ENCODE results near the gene SETD1A. TPM values are rescaled to one million over a fixed set of nuclear protein-coding genes. Genes with fewer than 3 reads are reported as not detected.

The SETD1A gene
- total and polyA plus RNA-seq, 9 of the 15 experiments (the other 6 are each of a cell fraction or from before 2014, with no cell fraction given), result 0.08 to 36.0 (median 4.2) TPM

- TF ChIP-seq ZNF639 (CRISPR knock-in tag; conservative IDR thresholded peaks at IDR 0.05 in 1 of 2, IDR thresholded peaks at IDR 0.05 in 1 of 2) (no peak), ZNF175 (CRISPR knock-in tag; IDR thresholded peaks at IDR 0.05; ENCODE audit: low read depth) (no peak), POLR2G (IDR thresholded peaks at IDR 0.05; ENCODE audit: low read depth, low read length) (peak; percentile 61), ZNF12 (CRISPR knock-in tag; IDR thresholded peaks at IDR 0.05) (no peak), MYC (IDR thresholded peaks at IDR 0.05; ENCODE audit: low read depth, low read length) (no peak; the same call in 1 of the 2 replicates), MYC (CRISPR knock-in tag; IDR thresholded peaks at IDR 0.05; ENCODE audit: borderline replicate concordance, low read depth) (no peak), TRIM25 (IDR thresholded peaks at IDR 0.05; ENCODE audit: borderline replicate concordance) (no peak), RBBP5 (IDR thresholded peaks at IDR 0.05; ENCODE audit: borderline replicate concordance, insufficient read depth, low read length, poor library complexity, severe bottlenecking) (no peak), MIER1 (IDR thresholded peaks at IDR 0.05; ENCODE audit: low read depth) (no peak), POLR2AphosphoS5 (IDR thresholded peaks at IDR 0.05; ENCODE audit: control insufficient read depth, insufficient read depth, low read depth, low read length) (no peak), NFXL1 (CRISPR knock-in tag; IDR thresholded peaks at IDR 0.05) (no peak), PHB (CRISPR knock-in tag; IDR thresholded peaks at IDR 0.05) (no peak), MXD1 (CRISPR knock-in tag; IDR thresholded peaks at IDR 0.05; ENCODE audit: borderline replicate concordance, poor library complexity, severe bottlenecking) (no peak), HINFP (tag; conservative IDR thresholded peaks at IDR 0.05; ENCODE audit: low read depth) (no peak), HDAC2 (IDR thresholded peaks at IDR 0.05) (no peak), PTTG1 (tag; IDR thresholded peaks at IDR 0.05; ENCODE audit: low read depth) (no peak), RBM39 (optimal IDR thresholded peaks at IDR 0.05; ENCODE audit: low read depth, low read length) (no peak), GMEB1 (CRISPR knock-in tag; IDR thresholded peaks at IDR 0.05) (no peak), KAT2B (IDR thresholded peaks at IDR 0.05; ENCODE audit: low read depth, low read length) (no peak)
Observed at GRCh38 chr16:30941600-30942425, 15.7 kb upstream of the SETD1A start (continued).
